DND-41 (cell line): Measurements from ENCODE around the gene INMT.

ENCODE experiments used
- EZH2 ChIP-seq: IDR thresholded peaks from 3 replicates; pipeline ENCODE4 v1.6.1; 2012; ENCODE audit warnings: borderline replicate concordance, low read depth, mild to moderate bottlenecking, moderate library complexity, low read length, inconsistent platforms; ENCODE audit not compliant: severe bottlenecking
- TF ChIP-seq, protein P1 (sequence below): IDR thresholded peaks from 2 replicates; pipeline ENCODE4 v1.5.1; 2012; ENCODE audit warnings: borderline replicate concordance, low read length, moderate library complexity, mild to moderate bottlenecking; ENCODE audit not compliant: poor library complexity, severe bottlenecking; ENCODE audit errors: extremely low read depth

DNA sequence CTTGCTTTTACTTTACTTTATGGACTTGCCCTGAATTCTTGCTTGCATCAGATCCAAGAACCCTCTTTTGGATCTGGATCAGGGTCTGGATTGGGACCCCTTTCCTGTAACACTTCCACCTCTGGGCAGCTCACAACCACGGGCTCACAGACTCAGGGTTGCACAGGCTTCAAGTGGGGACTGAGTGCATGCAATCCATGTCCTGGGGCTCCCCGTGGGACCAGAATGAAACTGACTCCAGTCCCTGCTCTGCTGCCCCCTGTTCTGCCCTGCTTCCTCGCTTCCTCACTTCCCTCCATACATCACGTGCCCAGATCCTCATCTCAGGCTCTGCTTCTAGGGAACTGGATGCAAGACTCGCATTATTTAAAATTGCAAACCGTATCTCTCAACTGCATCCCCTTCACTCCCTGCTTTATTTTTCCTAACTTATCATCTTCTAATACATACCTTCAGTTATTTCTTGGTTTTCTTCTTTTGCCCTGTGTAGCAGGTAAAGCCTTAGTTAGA lies 23.3 kb upstream of the INMT start:
- TF ChIP-seq, protein P1, sequence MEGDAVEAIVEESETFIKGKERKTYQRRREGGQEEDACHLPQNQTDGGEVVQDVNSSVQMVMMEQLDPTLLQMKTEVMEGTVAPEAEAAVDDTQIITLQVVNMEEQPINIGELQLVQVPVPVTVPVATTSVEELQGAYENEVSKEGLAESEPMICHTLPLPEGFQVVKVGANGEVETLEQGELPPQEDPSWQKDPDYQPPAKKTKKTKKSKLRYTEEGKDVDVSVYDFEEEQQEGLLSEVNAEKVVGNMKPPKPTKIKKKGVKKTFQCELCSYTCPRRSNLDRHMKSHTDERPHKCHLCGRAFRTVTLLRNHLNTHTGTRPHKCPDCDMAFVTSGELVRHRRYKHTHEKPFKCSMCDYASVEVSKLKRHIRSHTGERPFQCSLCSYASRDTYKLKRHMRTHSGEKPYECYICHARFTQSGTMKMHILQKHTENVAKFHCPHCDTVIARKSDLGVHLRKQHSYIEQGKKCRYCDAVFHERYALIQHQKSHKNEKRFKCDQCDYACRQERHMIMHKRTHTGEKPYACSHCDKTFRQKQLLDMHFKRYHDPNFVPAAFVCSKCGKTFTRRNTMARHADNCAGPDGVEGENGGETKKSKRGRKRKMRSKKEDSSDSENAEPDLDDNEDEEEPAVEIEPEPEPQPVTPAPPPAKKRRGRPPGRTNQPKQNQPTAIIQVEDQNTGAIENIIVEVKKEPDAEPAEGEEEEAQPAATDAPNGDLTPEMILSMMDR, result no peak
- TF ChIP-seq EZH2, result no peak
